ENCODE results near the gene MAP3K13. TPM values are rescaled to one million over a fixed set of nuclear protein-coding genes. Genes with fewer than 3 reads are reported as not detected.

The MAP3K13 gene
- total RNA-seq, 1 experiment from 2014 or later = 21.0 TPM

DNA sequence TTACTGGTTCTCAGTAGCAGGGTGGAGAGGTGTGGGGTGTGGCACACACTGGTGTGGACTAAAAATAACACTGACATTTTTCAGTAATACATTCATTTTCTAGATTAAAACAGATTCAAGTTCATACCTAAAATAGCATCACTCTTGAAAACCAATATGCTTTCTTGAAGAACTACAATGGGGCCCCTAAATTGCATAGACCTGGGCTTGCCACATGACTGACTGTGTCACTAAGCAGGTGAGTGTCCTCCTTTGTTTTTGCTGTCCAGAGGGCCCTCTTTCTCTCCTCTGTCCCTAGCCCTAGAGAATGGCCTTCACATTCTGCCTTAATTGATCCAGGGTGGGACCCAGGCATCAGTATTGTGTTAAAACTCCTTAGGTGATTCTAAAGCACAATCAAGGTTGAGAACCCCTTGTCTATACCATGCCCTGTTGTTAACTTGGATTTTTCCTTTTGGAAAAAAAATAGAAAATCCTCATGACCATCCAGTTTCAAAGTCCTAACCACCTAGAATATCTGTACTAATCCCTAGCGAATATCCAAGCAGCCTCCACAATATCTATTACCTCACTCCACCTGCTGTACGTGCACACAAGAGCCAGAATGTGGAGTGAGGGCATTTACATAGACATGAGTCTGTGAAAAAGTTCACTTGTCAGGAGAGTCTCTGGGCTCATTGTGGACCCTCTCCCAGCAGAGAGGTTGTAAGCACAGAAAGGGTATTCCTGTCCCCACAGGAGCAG lies 154.6 kb downstream of the MAP3K13 start (continued):
- TF ChIP-seq, protein P1, sequence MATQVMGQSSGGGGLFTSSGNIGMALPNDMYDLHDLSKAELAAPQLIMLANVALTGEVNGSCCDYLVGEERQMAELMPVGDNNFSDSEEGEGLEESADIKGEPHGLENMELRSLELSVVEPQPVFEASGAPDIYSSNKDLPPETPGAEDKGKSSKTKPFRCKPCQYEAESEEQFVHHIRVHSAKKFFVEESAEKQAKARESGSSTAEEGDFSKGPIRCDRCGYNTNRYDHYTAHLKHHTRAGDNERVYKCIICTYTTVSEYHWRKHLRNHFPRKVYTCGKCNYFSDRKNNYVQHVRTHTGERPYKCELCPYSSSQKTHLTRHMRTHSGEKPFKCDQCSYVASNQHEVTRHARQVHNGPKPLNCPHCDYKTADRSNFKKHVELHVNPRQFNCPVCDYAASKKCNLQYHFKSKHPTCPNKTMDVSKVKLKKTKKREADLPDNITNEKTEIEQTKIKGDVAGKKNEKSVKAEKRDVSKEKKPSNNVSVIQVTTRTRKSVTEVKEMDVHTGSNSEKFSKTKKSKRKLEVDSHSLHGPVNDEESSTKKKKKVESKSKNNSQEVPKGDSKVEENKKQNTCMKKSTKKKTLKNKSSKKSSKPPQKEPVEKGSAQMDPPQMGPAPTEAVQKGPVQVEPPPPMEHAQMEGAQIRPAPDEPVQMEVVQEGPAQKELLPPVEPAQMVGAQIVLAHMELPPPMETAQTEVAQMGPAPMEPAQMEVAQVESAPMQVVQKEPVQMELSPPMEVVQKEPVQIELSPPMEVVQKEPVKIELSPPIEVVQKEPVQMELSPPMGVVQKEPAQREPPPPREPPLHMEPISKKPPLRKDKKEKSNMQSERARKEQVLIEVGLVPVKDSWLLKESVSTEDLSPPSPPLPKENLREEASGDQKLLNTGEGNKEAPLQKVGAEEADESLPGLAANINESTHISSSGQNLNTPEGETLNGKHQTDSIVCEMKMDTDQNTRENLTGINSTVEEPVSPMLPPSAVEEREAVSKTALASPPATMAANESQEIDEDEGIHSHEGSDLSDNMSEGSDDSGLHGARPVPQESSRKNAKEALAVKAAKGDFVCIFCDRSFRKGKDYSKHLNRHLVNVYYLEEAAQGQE (IDR thresholded peaks at IDR 0.05; ENCODE audit: low read depth) = no peak
- TF ChIP-seq, protein P2, sequence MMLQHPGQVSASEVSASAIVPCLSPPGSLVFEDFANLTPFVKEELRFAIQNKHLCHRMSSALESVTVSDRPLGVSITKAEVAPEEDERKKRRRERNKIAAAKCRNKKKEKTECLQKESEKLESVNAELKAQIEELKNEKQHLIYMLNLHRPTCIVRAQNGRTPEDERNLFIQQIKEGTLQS (IDR thresholded peaks at IDR 0.05) = no peak

GRCh38 chr3:185519021-185519420 lies 156.1 kb downstream of the MAP3K13 start:
- Histone ChIP-seq H3K27me3 (ENCODE audit: insufficient read depth, low read length) (no peaks in the 10 kb centered on the region), H3K4me1 (ENCODE audit: control insufficient read depth in 1 of 2, insufficient read depth in 2 of 2, low read length in 2 of 2) (no peaks in the 10 kb centered on the region), H3K9me2 (ENCODE audit: insufficient read depth) (no peaks in the 10 kb centered on the region), H3K27ac (ENCODE audit: low read depth, low read length) (no peak overlapping the region), H3K9ac (ENCODE audit: low read length) (no peak overlapping the region), H3K9me3 (ENCODE audit: control insufficient read depth in 1 of 2, insufficient read depth in 1 of 2, low read depth in 1 of 2, low read length in 2 of 2) (no peaks in the 10 kb centered on the region), H3K4me2 (ENCODE audit: low read length) (no peak overlapping the region), H3K4me3 (replicated peaks in 1 of 2; ENCODE audit: low read depth in 1 of 2, low read length in 2 of 2) (no peak overlapping the region), H4K20me1 (ENCODE audit: insufficient read depth) (no peaks in the 10 kb centered on the region), H3K79me2 (ENCODE audit: insufficient read depth, low read length) (no peaks in the 10 kb centered on the region), H2AFZ (ENCODE audit: low read depth, low read length, poor library complexity, severe bottlenecking) (no peak overlapping the region), H3K36me3 (ENCODE audit: control insufficient read depth in 1 of 2, insufficient read depth in 2 of 2, low read length in 2 of 2) (peaks cover 0 to 11% of the 10 kb centered on the region in 2 experiments; a peak in 2 of 4 replicates)
- no peak for TF ChIP-seq JUND (IDR thresholded peaks at IDR 0.05)
- no peak for TF ChIP-seq ZFX (IDR thresholded peaks at IDR 0.05)
- no peak for TF ChIP-seq FOSL1 (IDR thresholded peaks at IDR 0.05; ENCODE audit: low read depth)
- TF ChIP-seq RAD21 (IDR thresholded peaks at IDR 0.05; ENCODE audit: low read depth) = peak; percentile 17; the same call in 1 of the 2 replicates
- TF ChIP-seq, protein P3, sequence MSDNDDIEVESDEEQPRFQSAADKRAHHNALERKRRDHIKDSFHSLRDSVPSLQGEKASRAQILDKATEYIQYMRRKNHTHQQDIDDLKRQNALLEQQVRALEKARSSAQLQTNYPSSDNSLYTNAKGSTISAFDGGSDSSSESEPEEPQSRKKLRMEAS (IDR thresholded peaks at IDR 0.05) = no peak
- TF ChIP-seq, protein P4, sequence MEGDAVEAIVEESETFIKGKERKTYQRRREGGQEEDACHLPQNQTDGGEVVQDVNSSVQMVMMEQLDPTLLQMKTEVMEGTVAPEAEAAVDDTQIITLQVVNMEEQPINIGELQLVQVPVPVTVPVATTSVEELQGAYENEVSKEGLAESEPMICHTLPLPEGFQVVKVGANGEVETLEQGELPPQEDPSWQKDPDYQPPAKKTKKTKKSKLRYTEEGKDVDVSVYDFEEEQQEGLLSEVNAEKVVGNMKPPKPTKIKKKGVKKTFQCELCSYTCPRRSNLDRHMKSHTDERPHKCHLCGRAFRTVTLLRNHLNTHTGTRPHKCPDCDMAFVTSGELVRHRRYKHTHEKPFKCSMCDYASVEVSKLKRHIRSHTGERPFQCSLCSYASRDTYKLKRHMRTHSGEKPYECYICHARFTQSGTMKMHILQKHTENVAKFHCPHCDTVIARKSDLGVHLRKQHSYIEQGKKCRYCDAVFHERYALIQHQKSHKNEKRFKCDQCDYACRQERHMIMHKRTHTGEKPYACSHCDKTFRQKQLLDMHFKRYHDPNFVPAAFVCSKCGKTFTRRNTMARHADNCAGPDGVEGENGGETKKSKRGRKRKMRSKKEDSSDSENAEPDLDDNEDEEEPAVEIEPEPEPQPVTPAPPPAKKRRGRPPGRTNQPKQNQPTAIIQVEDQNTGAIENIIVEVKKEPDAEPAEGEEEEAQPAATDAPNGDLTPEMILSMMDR (IDR thresholded peaks at IDR 0.05 in 2 of 3, conservative IDR thresholded peaks at IDR 0.05 in 1 of 3; ENCODE audit: borderline replicate concordance in 1 of 3, insufficient read depth in 1 of 3, low read depth in 2 of 3, low read length in 2 of 3) = peak in 1 of 3 experiments; percentile 19; a peak in 1 of 6 replicates
- intact Hi-C loops (cut with micrococcal nuclease) = no loop called here
- ChIA-PET CTCF (no interaction called here), RAD21 (ENCODE audit: low non-redundant PET in 1 of 2, low total read pairs in 2 of 2, uncharacterized antibody in 2 of 2, unreplicated experiment in 2 of 2) (no interaction called here), POLR2A (no interaction called here)
- DNase-seq (ENCODE audit: low read depth, low spot score) (no peak), ATAC-seq (peak; percentile 64)
- no TSS peak for BruUV-seq (replicated peaks)

All from HCT116 (cell line).